Psoas muscle (tissue), 8 donors: Measurements from ENCODE around the gene SRRM5. TPM values are rescaled to one million over a fixed set of nuclear protein-coding genes. Genes with fewer than 3 reads are reported as not detected.
"Not testable (repeated sequence)": the region's sequence is repeated elsewhere in the genome, so short reads cannot be mapped to it uniquely, and the experiment has no call there.

Source experiments
- ATAC-seq, 4 donors: fragments of 200-7000 bp; cut with Tn5 transposase; one replicate each; pipeline ENCODE4 v1.9.1; 2020; ENCODE audit warnings: moderate library complexity in 3 of 4, mild to moderate bottlenecking in 2 of 4
- DNase-seq, 2 donors: peaks; one replicate each; pipeline ENCODE4 v3.0.0-alpha.2; 2020
- H3K27ac ChIP-seq: fragments of 200-600 bp; one replicate; pipeline ENCODE4 v1.8.0; 2022
- H3K27me3 ChIP-seq, 3 donors: fragments of 200-600 bp in 1 of 3; one replicate each; pipeline versions ENCODE4 v1.6.1 to v1.8.0; 2013 to 2022; ENCODE audit warnings: low read length in 2 of 3, mild to moderate bottlenecking in 2 of 3, moderate library complexity in 1 of 3; ENCODE audit not compliant: insufficient read depth in 3 of 3
- H3K36me3 ChIP-seq, 2 donors: fragments of 200-600 bp in 1 of 2; one replicate each; pipeline versions ENCODE4 v1.6.1 to v1.8.0; 2013 to 2022; ENCODE audit warnings: low read depth in 1 of 2, mild to moderate bottlenecking in 1 of 2, moderate library complexity in 1 of 2; ENCODE audit not compliant: insufficient read depth in 1 of 2
- H3K4me1 ChIP-seq: fragments of 200-600 bp; one replicate; pipeline ENCODE4 v1.8.0; 2022
- H3K4me3 ChIP-seq: fragments of 200-600 bp; one replicate; pipeline ENCODE4 v1.8.0; 2022; ENCODE audit warnings: mild to moderate bottlenecking
- H3K9me3 ChIP-seq: fragments of 200-600 bp; one replicate; pipeline ENCODE4 v1.8.0; 2022
- CTCF ChIP-seq: fragments of 200-600 bp; IDR thresholded peaks from one replicate; pipeline ENCODE4 v1.8.0; 2022; ENCODE audit warnings: antibody characterized with exemption
- WGBS, 3 donors: extraction: QIAGEN DNeasy Blood & Tissue Kit; methylation state at CpG; one replicate each; pipeline versions ENCODE4 v1.1.6 to v1.1.7; 2013; 5-methylcytosine and 5-hydroxymethylcytosine counted together
- intact Hi-C, 2 donors: fragments of 100-400 bp; cut with DNase I; formaldehyde crosslinking; loops; one replicate each; pipeline versions ENCODE4 v1.11.0 to v1.14.2; 2022
- polyA plus RNA-seq, 3 donors: library from polyadenylated mRNA; stranded (reverse); fragments of 200-250 nt; gene quantifications; one replicate each; pipeline ENCODE4 v1.2.3, GENCODE V29; 2013
- total RNA-seq, 4 donors: library from RNA; stranded (reverse); fragmentation: NEBNext Ultra II Directional in 2 of 4; extraction: Animal tissue kit (Norgen Biotek cat#: 25700) in 2 of 4; gene quantifications; one replicate each; pipeline versions ENCODE4 v1.2.1 to v1.2.4, GENCODE V29; 2021 to 2023
- donor health status: healthy with polysubstance abuse.
- donor health status: DM: no; HTN: no; CAD: no; lungs with moderate emphysema.
- donor health status: Bipolar disorder and iron deficiency.
- donor health status: healthy.
- donor health status: DM: yes; HTN: yes; CAD: no.
- donor health status: DM: no; HTN: no; CAD: no.
- donor health status: DM: no; HTN: no; CAD: no.
- donor health status: DM: yes; HTN: yes; CAD: no.

Gene SRRM5
- total and polyA plus RNA-seq, 7 donors = 0.10 to 1.1 (median 0.27) TPM; not detected in 1

- intact Hi-C loops = no loop called here
- no peaks in the 10 kb centered on the region for H3K4me1 ChIP-seq
- no peaks in the 10 kb centered on the region for H3K36me3 ChIP-seq
- WGBS, 3 donors = 17 to 29% (median 18%) methylated on average over 16 to 17 of the region's 17 CpGs
- no peaks in the 10 kb centered on the region for H3K9me3 ChIP-seq
- H3K4me3 ChIP-seq = no peak overlapping the region
- peaks cover 0 to 3% (median 0%) of the 10 kb centered on the region in 3 donors for H3K27me3 ChIP-seq
- ATAC-seq = no peak
- no peak for DNase-seq
- no peak for TF ChIP-seq CTCF
- H3K27ac ChIP-seq = no peak overlapping the region
Measured at GRCh38 chr19:43634872-43635560, 23.1 kb downstream of the SRRM5 start.

- H3K27ac ChIP-seq, H3K4me3 ChIP-seq, intact Hi-C loops, H3K4me1 ChIP-seq, H3K9me3 ChIP-seq, H3K27me3 ChIP-seq, H3K36me3 ChIP-seq, DNase-seq, ATAC-seq: not testable (repeated sequence)
- WGBS, 3 donors = 48 to 61% (median 49%) methylated on average over 2 of the region's 2 CpGs
Measured at GRCh38 chr19:43635561-43635940, 23.7 kb downstream of the SRRM5 start.

GRCh38 chr19:43636121-43636683 lies 24.3 kb downstream of the SRRM5 start:
- no peak for TF ChIP-seq CTCF
- no peaks in the 10 kb centered on the region for H3K36me3 ChIP-seq
- no peaks in the 10 kb centered on the region for H3K9me3 ChIP-seq
- H3K4me1 ChIP-seq = no peaks in the 10 kb centered on the region
- no peak overlapping the region for H3K27ac ChIP-seq
- peaks cover 0 to 8% (median under 1%) of the 10 kb centered on the region in 3 donors for H3K27me3 ChIP-seq
- intact Hi-C loops = no loop called here
- 78 to 83% (median 83%) methylated on average over 14 of the region's 14 CpGs for WGBS, 3 donors
- H3K4me3 ChIP-seq = no peak overlapping the region
- DNase-seq (no peak), ATAC-seq (no peak)

GRCh38 chr19:43638214-43638994 lies 26.5 kb downstream of the SRRM5 start:
- no peak for TF ChIP-seq CTCF
- no peaks in the 10 kb centered on the region for H3K9me3 ChIP-seq
- H3K27ac ChIP-seq = no peak overlapping the region
- H3K4me1 ChIP-seq = no peaks in the 10 kb centered on the region
- intact Hi-C loops = no loop called here
- peaks cover 0 to 10% (median 5%) of the 10 kb centered on the region in 3 donors for H3K27me3 ChIP-seq
- DNase-seq (no peak), ATAC-seq (no peak)
- no peaks in the 10 kb centered on the region for H3K36me3 ChIP-seq
- H3K4me3 ChIP-seq = peak overlapping the region; percentile 59
- WGBS, 3 donors = 70 to 72% (median 71%) methylated on average over 13 of the region's 13 CpGs

- Histone ChIP-seq H3K27ac (no peak overlapping the region), H3K4me3 (peak overlapping the region; percentile 59), H3K27me3 (peaks cover 0 to 10% (median 5%) of the 10 kb centered on the region in 3 donors), H3K9me3 (no peaks in the 10 kb centered on the region), H3K36me3 (no peaks in the 10 kb centered on the region), H3K4me1 (no peaks in the 10 kb centered on the region)
- DNase-seq = no peak
- intact Hi-C loops = no loop called here
- no peak for ATAC-seq
- 6 to 20% (median 13%) methylated on average over 7 to 18 of the region's 18 CpGs for WGBS, 3 donors
- TF ChIP-seq CTCF = no peak
Measured at GRCh38 chr19:43638995-43639518, 27.2 kb downstream of the SRRM5 start.
